Measurements from ENCODE around the gene E2F7.

DNA sequence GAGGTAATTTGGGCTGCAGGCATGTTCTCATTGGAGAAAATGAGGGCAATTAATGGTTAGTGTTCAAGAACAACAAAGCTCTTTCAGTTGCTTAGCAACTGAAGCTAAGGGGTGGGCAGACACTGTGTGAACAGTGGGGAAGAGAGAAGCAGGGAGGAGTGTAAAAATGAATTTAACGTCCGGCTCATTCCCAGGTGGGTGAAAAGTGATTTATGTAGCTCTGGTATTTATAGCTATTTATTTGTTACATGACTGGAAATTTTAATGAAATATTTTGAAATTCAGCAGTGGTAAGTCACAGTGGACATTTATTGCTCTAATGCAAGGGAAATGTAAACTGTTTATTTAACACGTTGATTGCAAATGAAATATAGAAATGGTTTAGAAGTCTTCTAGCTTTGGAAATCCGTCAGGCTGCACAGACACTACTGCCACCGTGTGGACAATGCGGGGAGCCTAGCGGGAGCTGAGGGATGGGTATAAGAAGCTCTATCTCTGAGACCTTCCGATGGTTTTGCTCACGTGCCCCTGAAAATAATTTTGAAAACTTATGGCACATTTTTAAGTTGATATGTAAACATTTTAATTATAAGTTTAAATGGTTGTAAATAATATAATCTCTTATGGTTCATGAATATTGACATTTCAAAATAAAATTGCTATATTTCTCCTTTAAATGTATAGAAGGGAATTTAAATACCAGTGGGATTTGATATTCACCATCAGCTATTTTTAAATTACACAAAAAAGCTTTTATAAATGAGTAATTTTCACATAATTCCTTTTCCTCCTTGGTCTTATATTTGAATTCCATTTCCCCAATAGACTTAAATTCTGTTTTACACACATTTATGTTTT, 54.4 kb downstream of the E2F7 start:
- TF ChIP-seq, protein P1, sequence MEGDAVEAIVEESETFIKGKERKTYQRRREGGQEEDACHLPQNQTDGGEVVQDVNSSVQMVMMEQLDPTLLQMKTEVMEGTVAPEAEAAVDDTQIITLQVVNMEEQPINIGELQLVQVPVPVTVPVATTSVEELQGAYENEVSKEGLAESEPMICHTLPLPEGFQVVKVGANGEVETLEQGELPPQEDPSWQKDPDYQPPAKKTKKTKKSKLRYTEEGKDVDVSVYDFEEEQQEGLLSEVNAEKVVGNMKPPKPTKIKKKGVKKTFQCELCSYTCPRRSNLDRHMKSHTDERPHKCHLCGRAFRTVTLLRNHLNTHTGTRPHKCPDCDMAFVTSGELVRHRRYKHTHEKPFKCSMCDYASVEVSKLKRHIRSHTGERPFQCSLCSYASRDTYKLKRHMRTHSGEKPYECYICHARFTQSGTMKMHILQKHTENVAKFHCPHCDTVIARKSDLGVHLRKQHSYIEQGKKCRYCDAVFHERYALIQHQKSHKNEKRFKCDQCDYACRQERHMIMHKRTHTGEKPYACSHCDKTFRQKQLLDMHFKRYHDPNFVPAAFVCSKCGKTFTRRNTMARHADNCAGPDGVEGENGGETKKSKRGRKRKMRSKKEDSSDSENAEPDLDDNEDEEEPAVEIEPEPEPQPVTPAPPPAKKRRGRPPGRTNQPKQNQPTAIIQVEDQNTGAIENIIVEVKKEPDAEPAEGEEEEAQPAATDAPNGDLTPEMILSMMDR (IDR thresholded peaks at IDR 0.05; ENCODE audit: low read depth, low read length, poor library complexity, severe bottlenecking): peak; percentile 86
- no peak for TF ChIP-seq EZH2phosphoT487 (IDR thresholded peaks at IDR 0.05; ENCODE audit: borderline replicate concordance, low read length)

All from DOHH2 (cell line).